Small intestine (tissue), 7 donors: ENCODE results near the gene SSTR1. TPM values are rescaled to one million over a fixed set of nuclear protein-coding genes. Genes with fewer than 3 reads are reported as not detected.

ENCODE experiments used
- DNase-seq, 2 donors: peaks; one replicate each; pipeline versions ENCODE4 v3.0.0 to v3.0.0-alpha.2; 2013
- FAIRE-seq: peaks from 2 replicates; lab custom pipeline; 2012; peaks lifted over from hg19 to GRCh38; lab: Jason Lieb, UNC
- H3K27ac ChIP-seq, 3 donors: one replicate each; pipeline ENCODE4 v1.5.1; 2013; ENCODE audit warnings: low read length in 2 of 3, mild to moderate bottlenecking in 2 of 3, control low read depth in 1 of 3, inconsistent platforms in 1 of 3, low read depth in 1 of 3, moderate library complexity in 1 of 3
- H3K27me3 ChIP-seq, 3 donors: one replicate each; pipeline ENCODE4 v1.6.1; 2013; ENCODE audit warnings: low read length in 3 of 3, inconsistent platforms in 1 of 3; ENCODE audit not compliant: control insufficient read depth in 3 of 3, insufficient read depth in 3 of 3
- H3K36me3 ChIP-seq, 3 donors: one replicate each; pipeline ENCODE4 v1.6.1; 2013; ENCODE audit warnings: low read length in 3 of 3, inconsistent platforms in 1 of 3, low read depth in 1 of 3, mild to moderate bottlenecking in 1 of 3, moderate library complexity in 1 of 3; ENCODE audit not compliant: control insufficient read depth in 3 of 3, insufficient read depth in 2 of 3
- H3K4me1 ChIP-seq, 3 donors: one replicate each; pipeline ENCODE4 v1.6.1; 2013; ENCODE audit warnings: low read length in 2 of 3, inconsistent platforms in 1 of 3, low read depth in 1 of 3, mild to moderate bottlenecking in 1 of 3, moderate library complexity in 1 of 3; ENCODE audit not compliant: control insufficient read depth in 3 of 3, insufficient read depth in 2 of 3
- H3K4me3 ChIP-seq, 3 donors: one replicate each; pipeline ENCODE4 v1.5.1; 2013; ENCODE audit warnings: low read length in 3 of 3, control low read depth in 1 of 3, inconsistent platforms in 1 of 3, low read depth in 1 of 3, mild to moderate bottlenecking in 1 of 3, moderate library complexity in 1 of 3
- H3K9me3 ChIP-seq, 2 donors: one replicate each; pipeline ENCODE4 v1.6.1; 2013; ENCODE audit warnings: low read depth in 1 of 2, low read length in 1 of 2; ENCODE audit not compliant: control insufficient read depth in 2 of 2, insufficient read depth in 1 of 2
- WGBS, 3 donors: extraction: QIAGEN DNeasy Blood & Tissue Kit; methylation state at CpG; one replicate each; pipeline ENCODE4 v1.1.7; 2013; 5-methylcytosine and 5-hydroxymethylcytosine counted together
- polyA plus RNA-seq, 4 donors: library from polyadenylated mRNA; stranded (reverse) in 3 of 4; unstranded in 1 of 4; fragments of 200-250 nt in 3 of 4; fragments of 120-200 nt in 1 of 4; gene quantifications; one replicate each; pipeline versions ENCODE4 v1.2.1 to v1.2.3, GENCODE V29; 2013
- donor health status: healthy with polysubstance abuse.
- donor health status: control.
- donor health status: control.
- donor health status: Bipolar disorder and iron deficiency.
- donor health status: healthy.

SSTR1 gene
- polyA plus RNA-seq, 4 donors: 7.8 to 32.7 (median 9.9) TPM

DNA sequence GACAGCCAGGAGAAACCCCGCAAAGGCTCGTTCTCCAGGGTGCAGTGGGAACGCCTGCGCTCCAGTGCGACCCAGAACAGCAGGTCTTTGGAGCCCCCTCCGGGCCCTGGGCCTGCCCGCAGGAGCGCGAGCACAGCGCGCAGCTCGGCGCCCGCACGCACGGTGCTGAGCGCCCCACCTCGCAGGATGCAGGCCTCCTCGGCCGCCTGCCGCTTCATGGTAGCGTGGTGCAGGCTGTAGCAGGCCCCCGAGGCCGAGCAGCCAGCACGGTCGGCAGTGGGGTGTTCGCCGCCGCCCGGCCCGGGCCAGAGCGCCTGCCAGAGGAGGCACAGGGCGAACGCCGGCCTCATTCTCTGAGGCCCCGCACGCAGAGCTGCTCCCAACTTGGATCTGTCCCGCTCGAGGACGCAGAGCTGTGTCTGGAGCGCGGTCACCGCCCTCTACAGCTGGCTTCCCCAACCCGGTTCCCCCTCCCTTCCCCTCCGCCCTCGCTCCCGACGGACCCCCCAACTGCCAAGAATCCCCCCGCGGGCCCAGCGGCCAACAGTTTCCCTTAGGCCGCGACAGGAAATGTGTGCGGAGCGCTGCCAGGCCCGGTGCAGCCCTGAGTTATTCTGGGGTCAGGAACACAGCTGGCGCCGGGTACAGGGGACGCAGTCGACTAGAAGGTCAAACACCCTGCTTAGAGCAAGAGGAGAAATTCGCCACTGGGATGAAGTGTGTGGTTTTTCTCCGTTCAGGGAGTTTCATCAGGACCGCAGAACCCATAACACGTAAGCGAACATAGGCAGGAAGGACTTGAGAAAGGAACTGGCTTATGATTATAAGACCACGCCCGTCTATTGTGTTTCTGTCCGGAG, 48.2 kb downstream of the SSTR1 start, which contains the start of gene CLEC14A:
Gene CLEC14A, minus strand, starts transcription at position 421 of the 860 bp plus-strand sequence. Its CDS starts 71 bp downstream, at position 350.
- Histone ChIP-seq H3K4me3 (peak within 1 kb of the TSS; percentile 30 to 46 (median 33)), H3K27ac (peak within 1 kb of the TSS; percentile 5 to 88 (median 28)), H3K4me1 (no peaks in the 10 kb centered on the region), H3K27me3 (peaks cover 0 to 33% (median 8%) of the 10 kb centered on the region in 3 donors), H3K9me3 (no peaks in the 10 kb centered on the region), H3K36me3 (no peaks in the 10 kb centered on the region)
- DNase-seq (peak in 1 of 2 donors; percentile 41), FAIRE-seq (no peak)
- WGBS, 3 donors: 9 to 26% (median 22%) methylated on average over 62 to 68 of the region's 68 CpGs

DNA sequence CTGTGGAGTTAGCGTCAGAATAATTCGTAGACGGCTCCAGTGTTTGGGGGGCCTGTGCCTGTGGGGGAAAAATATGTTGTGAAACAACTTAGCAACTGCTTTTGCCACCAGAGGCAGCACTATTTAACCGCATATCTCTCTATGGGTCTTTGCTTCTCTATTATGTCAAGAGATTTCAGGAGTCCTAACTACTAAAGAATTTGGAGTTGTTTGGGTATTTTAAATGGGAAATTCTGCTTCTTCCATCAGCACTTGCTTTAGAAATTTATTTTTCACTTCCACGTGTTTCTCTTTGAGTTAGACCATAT, 48.8 kb downstream of the SSTR1 start:
- Histone ChIP-seq H3K9me3 (no peaks in the 10 kb centered on the region), H3K36me3 (no peaks in the 10 kb centered on the region), H3K4me3 (no peak overlapping the region), H3K27ac (peak overlapping the region in 1 of 3 donors; percentile 88), H3K4me1 (no peaks in the 10 kb centered on the region), H3K27me3 (peaks cover 0 to 33% (median 8%) of the 10 kb centered on the region in 3 donors)
- no peak for FAIRE-seq
- no peak for DNase-seq
- 35 to 71% (median 58%) methylated on average over 5 of the region's 5 CpGs for WGBS, 3 donors

DNA sequence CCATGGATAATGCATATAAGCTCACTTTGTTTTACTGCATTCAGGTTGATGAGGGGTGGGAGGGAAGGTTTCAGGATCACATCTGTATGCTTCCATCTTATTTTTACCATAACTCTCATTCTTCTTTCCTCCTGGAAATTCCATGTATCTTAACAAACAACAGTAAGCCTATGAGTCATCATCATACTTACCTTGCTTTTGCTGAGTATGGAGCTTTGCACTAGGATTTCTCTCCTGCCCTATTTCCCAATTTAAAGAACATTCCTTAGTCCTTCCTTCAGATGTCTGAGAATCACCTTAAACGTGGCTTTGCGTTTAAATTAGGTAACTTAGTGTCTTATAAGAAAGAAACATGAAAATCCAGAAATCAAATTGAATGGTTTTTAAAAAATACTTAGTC, 49.8 kb downstream of the SSTR1 start:
- no peak overlapping the region for H3K27ac ChIP-seq
- H3K4me3 ChIP-seq: no peak overlapping the region
- H3K9me3 ChIP-seq: no peaks in the 10 kb centered on the region
- 75 to 80% (median 77%) methylated on average over 2 of the region's 2 CpGs for WGBS, 3 donors
- H3K4me1 ChIP-seq: no peaks in the 10 kb centered on the region
- FAIRE-seq: no peak
- H3K27me3 ChIP-seq: peaks cover 0 to 33% (median 8%) of the 10 kb centered on the region in 3 donors
- H3K36me3 ChIP-seq: no peaks in the 10 kb centered on the region
- DNase-seq: no peak

DNA sequence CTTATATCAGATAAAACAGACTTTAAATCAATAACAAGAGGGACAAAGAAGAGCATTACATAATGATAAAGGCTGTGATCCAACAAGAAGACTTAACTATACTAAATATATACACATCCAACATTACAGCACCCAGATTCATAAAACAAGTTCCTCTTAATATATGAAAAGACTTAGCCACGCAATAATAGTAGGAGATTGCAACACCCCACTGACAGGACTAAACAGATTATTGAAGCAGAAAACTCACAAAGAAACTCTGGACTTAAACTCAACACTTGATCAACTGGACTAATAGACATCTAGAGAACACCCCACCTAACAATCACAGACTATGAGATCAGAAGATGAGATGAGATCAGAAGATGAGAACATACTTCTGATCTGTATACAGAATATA, 53.9 kb downstream of the SSTR1 start:
- Histone ChIP-seq H3K4me3 (no peak overlapping the region), H3K9me3 (no peaks in the 10 kb centered on the region), H3K4me1 (no peaks in the 10 kb centered on the region), H3K27me3 (peaks cover 0 to 4% (median 2%) of the 10 kb centered on the region in 3 donors), H3K27ac (no peak overlapping the region), H3K36me3 (no peaks in the 10 kb centered on the region)
- 76 to 88% (median 86%) methylated on average over 1 of the region's 1 CpG for WGBS, 3 donors
- peak; percentile 23 for FAIRE-seq
- DNase-seq: no peak

Other genes starting within 250 kb of the SSTR1 start
- gene CLEC14A, start 48.2 kb downstream of the SSTR1 start, polyA plus RNA-seq: 10 to 100 TPM in 1 of 4 donors, 1 to 10 TPM in 2, under 1 TPM in 1; 0.45 to 47.7 (median 2.9) TPM